SK-MEL-5 (cell line): ENCODE measurements around the gene RPTOR. TPM values are rescaled to one million over a fixed set of nuclear protein-coding genes. Genes with fewer than 3 reads are reported as not detected.
"Not testable (repeated sequence)": the region's sequence is repeated elsewhere in the genome, so short reads cannot be mapped to it uniquely, and the experiment has no call there.

Experiments used
- DNase-seq: peaks from one replicate; pipeline ENCODE4 v3.0.0-alpha.2; 2016; ENCODE audit warnings: low read depth, low spot score
- in situ Hi-C: cut with HindIII; loops from 2 replicates; pipeline ENCODE4 v1.10.0; 2016; ENCODE audit warnings: low sequenced_read_pairs, high pct_unique_total_duplicates, low pct_unique_long_range_greater_than_20kb
- total RNA-seq: library from RNA; depleted of rRNA; stranded (reverse); fragments of >200 nt; shearing (Covaris generic); gene quantifications from 2 replicates; pipeline ENCODE4 v1.2.3, GENCODE V29; 2014

RPTOR gene
- total RNA-seq, 1 experiment from 2014 or later = 27.3 TPM

DNA sequence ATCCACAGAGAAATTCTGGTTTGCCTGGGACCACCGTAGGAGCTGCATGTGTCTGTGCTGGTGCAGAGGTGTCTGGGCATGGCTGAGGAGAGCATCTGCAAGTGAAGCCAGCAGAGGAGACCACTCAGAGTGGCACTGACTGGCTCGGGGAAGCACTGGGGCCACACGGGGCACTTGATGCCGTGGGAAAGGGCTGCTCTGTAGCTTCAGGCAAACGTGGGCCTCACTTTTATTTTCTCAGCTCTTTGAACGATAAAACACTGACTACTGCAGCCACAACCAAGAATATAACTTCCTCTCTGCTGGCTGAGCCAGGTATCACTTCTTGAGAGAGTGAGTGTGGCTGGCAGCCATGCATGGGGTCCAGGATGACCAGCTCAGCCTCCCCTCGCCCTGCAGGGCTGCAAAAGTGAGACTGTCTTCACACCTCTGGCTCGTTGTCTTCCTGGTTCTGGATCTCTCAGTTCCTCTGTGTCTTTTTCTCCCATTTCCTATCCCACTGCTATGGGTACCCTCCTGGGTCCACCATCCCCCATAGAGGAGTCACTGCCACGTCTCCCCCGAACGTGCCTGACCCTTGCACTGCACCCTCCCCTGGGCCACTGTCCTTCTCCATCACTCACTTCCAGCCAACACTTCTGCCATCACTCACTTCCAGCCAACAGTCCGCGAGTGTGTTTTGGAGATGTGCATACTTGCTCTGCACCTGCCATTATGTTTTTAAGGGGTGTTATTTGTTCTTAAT, 245.6 kb downstream of the RPTOR start:
- DNase-seq = no peak
- in situ Hi-C loops = no loop called here

GRCh38 chr17:80790981-80791742, 246.5 kb downstream of the RPTOR start:
- DNase-seq = no peak
- in situ Hi-C loops = no loop called here

GRCh38 chr17:80791758-80792284, 247.2 kb downstream of the RPTOR start:
- peak; percentile 87 for DNase-seq
- in situ Hi-C loops = no loop called here

GRCh38 chr17:80792373-80792781, 247.7 kb downstream of the RPTOR start:
- in situ Hi-C loops = no loop called here
- DNase-seq = no peak

- no peak for DNase-seq
- in situ Hi-C loops = no loop called here
These were observed 248.8 kb downstream of the RPTOR start for GRCh38 chr17:80793421-80793820.

DNA sequence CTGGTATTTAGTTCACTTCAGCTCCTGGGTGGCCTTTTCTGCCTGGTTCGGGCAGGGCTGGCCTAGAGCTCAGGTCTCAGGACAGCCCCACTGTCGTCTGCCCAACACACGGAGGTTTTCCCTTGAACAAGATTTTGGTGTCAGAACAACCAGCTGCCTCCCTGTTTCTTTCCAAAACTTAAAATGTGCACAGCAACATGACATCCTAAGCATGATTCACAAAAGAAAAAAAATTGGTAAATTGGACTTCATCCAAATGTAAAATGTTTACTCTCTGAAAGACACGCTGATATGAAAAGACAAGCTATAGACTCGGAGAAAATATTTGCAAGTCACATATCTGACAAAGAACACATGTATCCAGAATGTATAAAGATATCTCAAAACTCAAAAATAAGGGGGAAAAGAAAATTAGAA, 249.2 kb downstream of the RPTOR start:
- in situ Hi-C loops = no loop called here
- no peak for DNase-seq

DNA sequence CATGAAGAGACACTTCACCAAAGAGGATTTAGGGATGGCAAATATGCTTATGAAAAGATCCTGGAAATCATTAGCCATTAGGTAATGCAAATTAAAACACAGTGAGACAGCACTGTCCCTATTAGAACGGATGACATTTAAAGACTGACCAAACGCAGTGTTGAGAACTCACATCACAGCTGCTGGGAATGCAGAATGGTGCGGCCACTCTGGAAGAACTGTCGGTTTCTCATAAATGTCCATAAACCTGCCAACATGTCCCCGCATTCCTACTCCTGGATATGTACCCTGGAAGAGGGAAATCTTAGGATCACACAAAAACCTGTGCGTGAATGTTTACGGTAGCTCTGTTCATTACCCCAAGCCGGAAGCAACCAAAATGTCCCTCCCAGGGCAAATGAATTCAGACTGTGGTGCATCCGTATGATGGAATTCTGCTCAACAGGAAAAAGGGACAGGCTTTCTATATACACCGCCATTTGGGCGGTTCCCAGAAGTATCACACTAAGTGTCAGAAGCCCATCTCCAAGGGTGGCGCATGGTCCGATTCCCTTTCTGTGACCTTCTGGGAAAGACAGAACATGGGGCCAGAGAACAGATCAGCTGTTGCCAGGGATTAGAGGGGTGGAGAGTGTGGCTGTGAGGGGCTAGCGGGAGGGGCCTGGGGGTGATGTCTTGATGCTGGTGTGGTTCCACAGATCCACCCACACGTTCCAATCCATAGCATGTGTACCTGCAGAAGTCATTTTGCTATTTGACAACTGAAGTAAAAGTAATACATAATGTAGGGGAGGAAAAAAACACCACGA, 249.8 kb downstream of the RPTOR start:
- no peak for DNase-seq
- in situ Hi-C loops = no loop called here

GRCh38 chr17:80795090-80795580, 250.5 kb downstream of the RPTOR start:
- in situ Hi-C loops = no loop called here
- DNase-seq = no peak

DNA sequence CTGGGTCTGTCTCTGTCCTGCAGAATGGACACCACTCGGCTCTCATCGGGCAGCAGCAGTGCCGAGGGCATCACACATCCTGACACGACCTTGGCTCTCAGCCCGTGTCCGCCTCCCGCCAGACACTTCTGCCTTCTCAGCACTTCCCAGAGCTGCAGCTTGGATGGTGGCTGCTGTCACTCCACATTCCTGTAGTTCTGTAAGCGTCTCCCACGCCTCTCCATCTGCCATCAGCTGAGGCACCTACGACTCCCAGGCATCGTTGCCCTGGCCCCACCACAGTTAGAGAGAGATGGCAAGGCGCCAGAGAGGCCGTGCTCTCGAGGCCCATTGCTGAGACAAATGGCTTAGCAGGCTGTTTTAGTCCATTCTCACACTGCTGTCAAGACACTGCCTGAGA, 251.1 kb downstream of the RPTOR start:
- DNase-seq = no peak
- in situ Hi-C loops = no loop called here

DNA sequence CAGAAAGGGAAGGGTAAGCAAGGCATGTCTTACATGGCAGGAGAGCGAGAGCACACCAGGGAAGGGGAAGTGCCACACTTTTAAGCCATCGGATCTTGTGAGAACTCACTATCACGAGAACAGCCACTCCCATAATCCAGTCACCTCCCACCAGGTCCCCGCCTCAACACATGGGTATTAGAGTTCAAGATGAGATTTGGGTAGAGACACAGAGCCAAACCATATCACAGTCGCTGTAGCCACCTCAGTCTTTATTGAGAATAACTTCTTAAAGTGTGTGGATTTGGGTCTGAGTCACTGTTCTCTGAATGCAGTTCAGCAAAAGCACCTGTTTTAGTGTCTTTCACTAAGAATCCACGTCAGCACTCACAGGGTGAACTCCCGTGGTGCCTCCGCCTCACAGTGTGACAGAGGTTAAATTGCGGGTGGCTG, 251.8 kb downstream of the RPTOR start:
- no peak for DNase-seq
- in situ Hi-C loops = no loop called here

GRCh38 chr17:80797222-80797621, 252.6 kb downstream of the RPTOR start:
- in situ Hi-C loops, DNase-seq: not testable (repeated sequence)

GRCh38 chr17:80797741-80798594, 253.3 kb downstream of the RPTOR start:
- in situ Hi-C loops = no loop called here
- DNase-seq = no peak

GRCh38 chr17:80798595-80799537, 254.2 kb downstream of the RPTOR start:
- DNase-seq = no peak
- in situ Hi-C loops = no loop called here

DNA sequence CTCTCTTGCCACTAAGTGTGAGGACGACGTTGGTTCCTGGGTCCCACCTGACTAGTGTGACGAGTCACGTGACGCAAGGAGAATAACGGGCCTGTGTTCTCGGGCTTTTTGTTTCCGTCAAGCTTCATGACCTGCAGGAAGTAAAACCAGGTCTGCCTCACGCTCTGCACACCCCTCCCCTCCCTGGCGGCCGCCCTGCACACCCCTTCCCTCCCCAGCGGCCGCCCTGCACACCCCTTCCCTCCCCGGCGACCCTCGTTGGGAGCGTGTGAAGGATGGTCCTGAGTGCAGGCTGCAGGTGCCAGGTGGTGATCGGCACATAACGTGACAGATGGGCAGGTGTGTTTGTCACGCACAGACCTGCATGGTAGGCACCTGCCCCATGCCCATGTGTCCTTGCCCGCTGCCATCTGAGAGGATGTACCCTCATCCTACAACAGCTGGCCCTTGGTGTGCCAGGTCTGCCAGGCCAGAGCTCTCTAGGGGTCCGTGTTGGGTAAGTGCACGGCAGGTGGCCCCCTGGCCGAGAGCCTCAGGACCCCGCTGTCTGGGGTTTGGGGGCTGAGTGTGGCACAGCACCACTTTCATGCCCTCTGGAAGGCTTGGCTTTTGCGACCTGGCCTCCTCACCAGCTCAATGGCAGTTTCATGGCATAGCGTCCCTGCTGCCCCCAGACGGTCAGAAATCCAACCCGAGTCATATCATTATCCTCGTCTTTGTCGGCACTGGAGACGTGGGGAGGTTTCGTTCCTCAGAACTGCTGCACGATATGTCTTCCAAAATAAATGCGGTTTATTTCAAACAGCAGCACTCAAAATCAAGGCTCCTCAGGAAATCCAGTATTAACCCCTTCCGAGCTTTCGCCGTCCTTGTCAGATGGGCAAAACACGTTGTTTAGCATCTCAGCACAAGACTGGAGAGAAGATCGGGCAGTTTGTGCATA, 255.2 kb downstream of the RPTOR start:
- in situ Hi-C loops = no loop called here
- no peak for DNase-seq
